Smooth muscle cell (in vitro differentiated cells): Measurements from ENCODE around the gene PUS3. TPM values are rescaled to one million over a fixed set of nuclear protein-coding genes. Genes with fewer than 3 reads are reported as not detected.

Experiments used
- DNase-seq: peaks from one replicate; lab custom pipeline; 2025; ENCODE audit not compliant: unreplicated experiment; lab: John Stamatoyannopoulos, UW
- H2AFZ ChIP-seq: fragments of 200-600 bp; sonication (generic); 2 replicates; pipeline ENCODE4 v1.6.0; 2016; ENCODE audit warnings: antibody characterized with exemption, low read depth, mild to moderate bottlenecking
- H3F3A ChIP-seq: fragments of 200-600 bp; sonication (generic); 2 replicates; pipeline ENCODE4 v1.6.0; 2017; ENCODE audit warnings: antibody characterized with exemption, low read depth
- H3K27ac ChIP-seq: fragments of 200-600 bp; sonication (generic); 2 replicates; pipeline ENCODE4 v1.5.1; 2016; ENCODE audit warnings: low read depth, mild to moderate bottlenecking
- H3K27me3 ChIP-seq: fragments of 200-600 bp; sonication (generic); 2 replicates; pipeline ENCODE4 v1.6.1; 2016; ENCODE audit warnings: low read depth, mild to moderate bottlenecking
- H3K36me3 ChIP-seq: fragments of 200-600 bp; sonication (generic); 2 replicates; pipeline ENCODE4 v1.5.1; 2016; ENCODE audit warnings: low read depth
- H3K4me1 ChIP-seq: fragments of 200-600 bp; sonication (generic); 2 replicates; pipeline ENCODE4 v1.5.1; 2016; ENCODE audit warnings: low read depth
- H3K4me2 ChIP-seq: fragments of 200-600 bp; sonication (generic); 2 replicates; pipeline ENCODE4 v1.6.0; 2016; ENCODE audit warnings: mild to moderate bottlenecking
- H3K4me3 ChIP-seq: fragments of 200-600 bp; sonication (generic); 2 replicates; pipeline ENCODE4 v1.5.1; 2016; ENCODE audit warnings: mild to moderate bottlenecking
- H3K79me2 ChIP-seq: fragments of 200-600 bp; sonication (generic); 2 replicates; pipeline ENCODE4 v1.6.0; 2016; ENCODE audit warnings: low read depth, mild to moderate bottlenecking
- H3K9ac ChIP-seq: fragments of 200-600 bp; sonication (generic); 2 replicates; pipeline ENCODE4 v1.6.0; 2016; ENCODE audit warnings: low read depth
- H3K9me3 ChIP-seq: fragments of 200-600 bp; sonication (generic); replicated peaks from 2 replicates; pipeline ENCODE4 v1.5.1; 2016; ENCODE audit warnings: low read depth
- H4K20me1 ChIP-seq: fragments of 200-600 bp; sonication (generic); 2 replicates; pipeline ENCODE4 v1.6.0; 2016; ENCODE audit warnings: low read depth
- CTCF ChIP-seq: fragments of 200-600 bp; sonication (generic); IDR thresholded peaks from 2 replicates; pipeline ENCODE4 v1.5.1; 2017; ENCODE audit warnings: borderline replicate concordance, mild to moderate bottlenecking, antibody characterized with exemption; ENCODE audit not compliant: insufficient read depth, poor library complexity, severe bottlenecking
- WGBS: methylation state at CpG from one replicate; pipeline ENCODE4 v1.1.7; 2016; ENCODE audit warnings: low lambda C conversion rate; 5-methylcytosine and 5-hydroxymethylcytosine counted together
- polyA plus RNA-seq: library from polyadenylated mRNA; unstranded; fragments of >200 nt; fragmentation: Nextera tagmentation; extraction: Ambion mirVana; gene quantifications from 2 replicates; pipeline ENCODE4 v1.2.1, GENCODE V29; 2016
- total RNA-seq: library from RNA; depleted of rRNA; stranded (reverse); fragments of >200 nt; gene quantifications from 2 replicates; pipeline ENCODE4 v1.2.3, GENCODE V29; 2014

Gene PUS3
- total and polyA plus RNA-seq, 2 experiments from 2014 or later, result 12.2 to 20.3 TPM

GRCh38 chr11:125901872-125902271 is 1.1 kb downstream of the PUS3 start:
- no peaks in the 10 kb centered on the region for H3K36me3 ChIP-seq

GRCh38 chr11:125892994-125893393 is 10.0 kb downstream of the PUS3 start:
- H2AFZ ChIP-seq, result no peak overlapping the region
- H4K20me1 ChIP-seq, result peaks cover 17% of the 10 kb centered on the region
- no peaks in the 10 kb centered on the region for H3K27me3 ChIP-seq
- H3K9ac ChIP-seq, result no peak overlapping the region
- no peak overlapping the region for H3K27ac ChIP-seq
- H3K9me3 ChIP-seq, result no peaks in the 10 kb centered on the region
- peaks cover 14% of the 10 kb centered on the region for H3K79me2 ChIP-seq
- DNase-seq, result no peak
- no peak for TF ChIP-seq CTCF
- H3K4me3 ChIP-seq, result no peak overlapping the region
- H3K36me3 ChIP-seq, result no peaks in the 10 kb centered on the region
- no peaks in the 10 kb centered on the region for H3F3A ChIP-seq
- H3K4me1 ChIP-seq, result peaks cover 5% of the 10 kb centered on the region
- H3K4me2 ChIP-seq, result no peak overlapping the region

More at GRCh38 chr11:125901872-125902271, 1.1 kb downstream of the PUS3 start:
- H3K4me2 ChIP-seq, result peak overlapping the region; percentile 96
- H3K4me3 ChIP-seq, result peak overlapping the region; percentile 69
- 88% methylated on average over 6 of the region's 6 CpGs for WGBS
- H3K9ac ChIP-seq, result no peak overlapping the region
- no peaks in the 10 kb centered on the region for H3K9me3 ChIP-seq
- H3K27ac ChIP-seq, result no peak overlapping the region
- peaks cover 9% of the 10 kb centered on the region for H3F3A ChIP-seq
- H3K79me2 ChIP-seq, result peaks cover 31% of the 10 kb centered on the region
- DNase-seq, result no peak
- peaks cover 13% of the 10 kb centered on the region for H3K4me1 ChIP-seq
- H2AFZ ChIP-seq, result no peak overlapping the region
- no peak for TF ChIP-seq CTCF
- peaks cover 7% of the 10 kb centered on the region for H4K20me1 ChIP-seq
- peaks cover 30% of the 10 kb centered on the region for H3K27me3 ChIP-seq

- no peak overlapping the region for H3K27ac ChIP-seq
- peaks cover 12% of the 10 kb centered on the region for H4K20me1 ChIP-seq
- H3F3A ChIP-seq, result no peaks in the 10 kb centered on the region
- no peak overlapping the region for H3K4me3 ChIP-seq
- no peaks in the 10 kb centered on the region for H3K27me3 ChIP-seq
- no peak for TF ChIP-seq CTCF
- no peak overlapping the region for H3K9ac ChIP-seq
- no peak for DNase-seq
- no peak overlapping the region for H3K4me2 ChIP-seq
- H3K36me3 ChIP-seq, result no peaks in the 10 kb centered on the region
- no peak overlapping the region for H2AFZ ChIP-seq
- H3K9me3 ChIP-seq, result no peaks in the 10 kb centered on the region
- peaks cover 5% of the 10 kb centered on the region for H3K4me1 ChIP-seq
- H3K79me2 ChIP-seq, result peaks cover 8% of the 10 kb centered on the region
Measured at GRCh38 chr11:125892071-125892470, 10.9 kb downstream of the PUS3 start.

GRCh38 chr11:125890447-125891100 is 12.4 kb downstream of the PUS3 start:
- peaks cover 5% of the 10 kb centered on the region for H3K4me1 ChIP-seq
- no peak overlapping the region for H3K9ac ChIP-seq
- peaks cover 6% of the 10 kb centered on the region for H3K79me2 ChIP-seq
- H2AFZ ChIP-seq, result no peak overlapping the region
- no peaks in the 10 kb centered on the region for H3K27me3 ChIP-seq
- no peak for TF ChIP-seq CTCF
- H3K36me3 ChIP-seq, result no peaks in the 10 kb centered on the region
- 70% methylated on average over 3 of the region's 3 CpGs for WGBS
- DNase-seq, result no peak
- peaks cover 5% of the 10 kb centered on the region for H4K20me1 ChIP-seq
- no peak overlapping the region for H3K27ac ChIP-seq
- no peaks in the 10 kb centered on the region for H3K9me3 ChIP-seq
- no peak overlapping the region for H3K4me3 ChIP-seq
- H3F3A ChIP-seq, result no peaks in the 10 kb centered on the region
- H3K4me2 ChIP-seq, result no peak overlapping the region
